Measurements from ENCODE around the gene THSD7B.
"Not testable (repeated sequence)": the region's sequence is repeated elsewhere in the genome, so short reads cannot be mapped to it uniquely, and the experiment has no call there.

THSD7B gene

GRCh38 chr2:136935119-136935518, 169.8 kb downstream of the THSD7B start:
- DNase-seq, result no peak

- no peak for DNase-seq
Observed at GRCh38 chr2:136956050-136956449, 190.7 kb downstream of the THSD7B start.

- no peak for DNase-seq
Observed at GRCh38 chr2:136957044-136957443, 191.7 kb downstream of the THSD7B start.

- DNase-seq, result no peak
Observed at GRCh38 chr2:136962105-136962725, 196.9 kb downstream of the THSD7B start.

GRCh38 chr2:136966485-136966884, 201.1 kb downstream of the THSD7B start:
- no peak for DNase-seq

- no peak for DNase-seq
Observed at GRCh38 chr2:136980303-136980702, 215.0 kb downstream of the THSD7B start.

- DNase-seq, result not testable (repeated sequence)
Observed at GRCh38 chr2:136981689-136982088, 216.3 kb downstream of the THSD7B start.

- DNase-seq, result no peak
Observed at GRCh38 chr2:136985044-136985443, 219.7 kb downstream of the THSD7B start.

- no peak for DNase-seq
Observed at GRCh38 chr2:136986605-136987221, 221.4 kb downstream of the THSD7B start.

GRCh38 chr2:136990316-136990715, 225.0 kb downstream of the THSD7B start:
- DNase-seq, result no peak

GRCh38 chr2:136994793-136995192, 229.4 kb downstream of the THSD7B start:
- no peak for DNase-seq

- DNase-seq, result no peak
Observed at GRCh38 chr2:136997557-136997956, 232.2 kb downstream of the THSD7B start.

GRCh38 chr2:137000811-137001210, 235.5 kb downstream of the THSD7B start:
- DNase-seq, result no peak

GRCh38 chr2:137002896-137003295, 237.6 kb downstream of the THSD7B start:
- no peak for DNase-seq

GRCh38 chr2:137005210-137005609, 239.9 kb downstream of the THSD7B start:
- no peak for DNase-seq

GRCh38 chr2:137007938-137008337, 242.6 kb downstream of the THSD7B start:
- DNase-seq, result no peak

- DNase-seq, result no peak
Observed at GRCh38 chr2:137009953-137010352, 244.6 kb downstream of the THSD7B start.

- DNase-seq, result no peak
Observed at GRCh38 chr2:137020452-137021196, 255.3 kb downstream of the THSD7B start.

GRCh38 chr2:137021763-137022162, 256.4 kb downstream of the THSD7B start:
- no peak for DNase-seq

- DNase-seq, result no peak
Observed at GRCh38 chr2:137023205-137023604, 257.9 kb downstream of the THSD7B start.

GRCh38 chr2:137031731-137032130, 266.4 kb downstream of the THSD7B start:
- no peak for DNase-seq

- DNase-seq, result no peak
Observed at GRCh38 chr2:137036619-137037018, 271.3 kb downstream of the THSD7B start.

GRCh38 chr2:137039482-137040152, 274.3 kb downstream of the THSD7B start:
- no peak for DNase-seq

GRCh38 chr2:137047369-137047768, 282.0 kb downstream of the THSD7B start:
- DNase-seq, result no peak

Measured in suppressor macrophage treated with lipopolysaccharide for 4 hours (primary cell).